ENCODE results near the gene ADCYAP1R1.

DNA sequence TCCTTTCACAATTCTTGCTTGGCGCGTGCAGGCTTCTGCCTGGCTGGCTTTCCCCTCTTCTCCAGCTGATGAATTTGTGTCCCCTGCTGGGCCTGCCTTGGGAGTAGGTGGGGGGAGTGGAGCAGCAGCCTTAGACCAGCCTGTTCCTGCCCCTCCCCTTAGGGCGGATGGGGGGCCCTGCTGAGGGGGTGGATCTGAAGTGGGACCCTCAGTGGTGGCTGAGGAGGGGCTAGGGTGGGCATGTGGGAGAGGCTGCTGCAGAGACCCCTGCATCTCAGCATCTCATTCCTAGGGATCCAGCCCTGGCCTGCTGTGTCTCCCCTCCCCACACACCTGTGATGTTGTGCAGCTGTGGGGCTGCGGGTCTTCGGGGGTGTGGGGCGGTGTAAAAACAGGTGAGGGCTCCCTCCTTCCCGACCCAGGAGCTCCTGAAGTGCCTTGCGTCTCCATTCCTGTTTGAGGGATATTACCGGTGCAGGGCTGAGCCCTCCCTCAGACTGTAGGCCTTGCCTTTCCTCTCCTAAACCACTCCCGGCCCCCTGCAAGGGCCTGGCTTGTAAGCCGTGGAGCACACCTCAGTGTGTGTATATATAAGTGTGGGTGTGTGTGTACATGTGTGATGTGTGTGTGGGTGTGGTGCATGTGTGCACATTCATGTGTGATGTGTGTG lies 24.7 kb downstream of the ADCYAP1R1 start:
- TF ChIP-seq, protein P1, sequence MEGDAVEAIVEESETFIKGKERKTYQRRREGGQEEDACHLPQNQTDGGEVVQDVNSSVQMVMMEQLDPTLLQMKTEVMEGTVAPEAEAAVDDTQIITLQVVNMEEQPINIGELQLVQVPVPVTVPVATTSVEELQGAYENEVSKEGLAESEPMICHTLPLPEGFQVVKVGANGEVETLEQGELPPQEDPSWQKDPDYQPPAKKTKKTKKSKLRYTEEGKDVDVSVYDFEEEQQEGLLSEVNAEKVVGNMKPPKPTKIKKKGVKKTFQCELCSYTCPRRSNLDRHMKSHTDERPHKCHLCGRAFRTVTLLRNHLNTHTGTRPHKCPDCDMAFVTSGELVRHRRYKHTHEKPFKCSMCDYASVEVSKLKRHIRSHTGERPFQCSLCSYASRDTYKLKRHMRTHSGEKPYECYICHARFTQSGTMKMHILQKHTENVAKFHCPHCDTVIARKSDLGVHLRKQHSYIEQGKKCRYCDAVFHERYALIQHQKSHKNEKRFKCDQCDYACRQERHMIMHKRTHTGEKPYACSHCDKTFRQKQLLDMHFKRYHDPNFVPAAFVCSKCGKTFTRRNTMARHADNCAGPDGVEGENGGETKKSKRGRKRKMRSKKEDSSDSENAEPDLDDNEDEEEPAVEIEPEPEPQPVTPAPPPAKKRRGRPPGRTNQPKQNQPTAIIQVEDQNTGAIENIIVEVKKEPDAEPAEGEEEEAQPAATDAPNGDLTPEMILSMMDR (conservative IDR thresholded peaks at IDR 0.05 in 1 of 2, IDR thresholded peaks at IDR 0.05 in 1 of 2; ENCODE audit: extremely low read depth in 1 of 2, insufficient read depth in 1 of 2, low read depth in 1 of 2, low read length in 2 of 2) = no peak
- no peak for TF ChIP-seq EZH2 (IDR thresholded peaks at IDR 0.05; ENCODE audit: borderline replicate concordance, low read length)

All from mammary epithelial cell (primary cell).